ES-I3 (cell line): ENCODE results near the gene UGT2B15.

Source experiments
- H3K36me3 ChIP-seq: 2 replicates; pipeline ENCODE4 v1.6.1; 2013; ENCODE audit warnings: mild to moderate bottlenecking, low read length, control low read depth, moderate library complexity; ENCODE audit not compliant: insufficient read depth
- H3K4me1 ChIP-seq: 2 replicates; pipeline ENCODE4 v1.6.1; 2013; ENCODE audit warnings: mild to moderate bottlenecking, control low read depth, low read length; ENCODE audit not compliant: insufficient read depth
- H3K9ac ChIP-seq: 2 replicates; pipeline ENCODE4 v1.6.1; 2013; ENCODE audit warnings: low read depth, mild to moderate bottlenecking, low read length, moderate library complexity
- H3K9me3 ChIP-seq: 2 replicates; pipeline ENCODE4 v1.6.1; 2013; ENCODE audit warnings: mild to moderate bottlenecking, low read length, moderate library complexity; ENCODE audit not compliant: control insufficient read depth, insufficient read depth

UGT2B15 gene

DNA sequence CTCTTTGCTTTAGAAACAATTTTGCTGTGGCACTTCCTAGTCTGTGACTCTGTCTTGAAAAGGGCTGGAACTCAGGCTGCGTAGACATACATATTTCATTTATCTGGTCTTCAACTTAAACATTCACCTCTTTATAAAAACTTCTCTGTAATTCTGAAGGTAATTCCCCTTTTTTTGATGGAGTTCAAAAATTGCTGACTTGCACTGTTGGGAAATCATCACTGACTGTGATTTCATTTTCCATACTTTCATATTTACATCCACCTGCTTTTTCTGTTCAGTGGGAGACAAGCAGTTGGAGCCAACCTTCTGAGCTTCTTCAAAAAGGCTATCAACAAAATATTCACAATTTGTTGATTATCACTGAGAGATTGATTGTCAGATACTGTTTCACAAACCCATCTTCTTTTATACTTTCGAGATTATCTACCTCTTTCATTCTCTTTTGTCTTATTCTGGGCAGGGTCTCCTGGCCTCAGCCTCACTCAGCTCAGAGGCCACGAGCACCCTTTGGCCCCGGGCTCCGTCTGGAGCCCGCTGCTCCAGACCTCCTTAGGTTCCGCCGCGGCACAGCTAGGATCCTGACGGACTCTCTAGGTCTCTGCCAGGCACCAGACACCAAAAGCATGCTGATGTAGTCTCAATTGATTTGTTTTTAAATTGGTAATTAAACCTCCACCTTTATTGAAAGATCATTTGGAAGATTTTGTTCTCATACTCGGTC is 54.6 kb downstream of the UGT2B15 start:
- Histone ChIP-seq H3K9ac (no peak overlapping the region), H3K4me1 (no peaks in the 10 kb centered on the region), H3K36me3 (no peaks in the 10 kb centered on the region), H3K9me3 (no peaks in the 10 kb centered on the region)

DNA sequence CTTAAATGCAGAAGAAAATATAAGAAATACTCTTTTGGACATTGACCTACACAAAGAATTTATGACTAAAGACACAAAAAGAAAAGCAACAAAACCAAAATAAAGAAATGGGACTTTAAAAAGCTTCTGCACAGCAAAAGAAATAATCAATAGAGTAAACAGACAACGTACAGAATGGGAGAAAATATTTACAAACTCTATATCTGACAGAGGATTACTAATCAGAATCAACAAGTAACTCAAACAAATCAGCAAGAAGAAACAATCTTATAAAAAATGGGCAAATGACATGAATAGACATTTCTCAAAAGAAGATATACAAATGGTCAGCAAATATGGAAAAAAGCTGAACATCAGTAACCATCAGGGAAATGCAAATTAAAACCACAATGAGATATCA is 56.7 kb downstream of the UGT2B15 start:
- Histone ChIP-seq H3K4me1 (no peaks in the 10 kb centered on the region), H3K36me3 (no peaks in the 10 kb centered on the region), H3K9me3 (no peaks in the 10 kb centered on the region), H3K9ac (no peak overlapping the region)

DNA sequence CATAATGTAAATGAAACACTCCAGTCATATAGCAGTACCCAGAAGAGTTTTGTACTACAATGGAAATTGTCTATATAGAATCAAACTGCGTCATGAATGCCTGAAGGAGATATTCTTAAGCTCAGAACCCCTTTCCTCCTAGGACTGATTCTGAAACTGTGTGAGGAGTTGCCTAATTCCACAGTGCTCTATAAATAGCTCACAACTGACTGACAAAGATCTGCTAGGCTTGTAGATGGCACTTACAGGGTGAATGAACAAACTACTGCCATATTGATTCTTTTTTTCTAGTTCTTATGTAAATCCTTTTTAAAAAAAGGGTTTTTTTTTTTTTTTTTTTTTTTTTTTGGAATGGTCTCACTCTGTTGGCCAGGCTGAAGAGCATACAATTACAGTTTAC is 64.2 kb downstream of the UGT2B15 start:
- Histone ChIP-seq H3K36me3 (no peaks in the 10 kb centered on the region), H3K9ac (no peak overlapping the region), H3K4me1 (no peaks in the 10 kb centered on the region)

DNA sequence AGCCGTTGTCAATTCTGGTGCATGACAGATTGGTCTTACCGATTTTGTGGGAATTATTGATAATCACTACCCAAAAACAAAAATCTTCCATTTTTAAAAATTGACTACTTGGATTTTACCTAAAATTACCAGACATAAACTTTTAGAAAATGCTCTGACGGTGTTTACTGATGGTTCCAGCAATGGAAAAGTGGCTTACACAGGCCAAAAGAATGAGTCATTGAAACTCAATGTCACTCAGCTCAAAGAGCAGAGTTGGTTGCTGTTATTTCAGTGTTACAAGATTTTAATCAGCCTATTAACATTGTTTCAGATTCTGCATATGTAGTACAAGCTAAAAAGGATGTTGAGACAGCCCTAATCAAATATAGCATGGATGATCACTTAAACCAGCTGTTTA is 71.3 kb downstream of the UGT2B15 start:
- Histone ChIP-seq H3K4me1 (no peaks in the 10 kb centered on the region), H3K9ac (no peak overlapping the region), H3K36me3 (no peaks in the 10 kb centered on the region), H3K9me3 (no peaks in the 10 kb centered on the region)

More for the DNA sequence above, 64.2 kb downstream of the UGT2B15 start:
- no peaks in the 10 kb centered on the region for H3K9me3 ChIP-seq

DNA sequence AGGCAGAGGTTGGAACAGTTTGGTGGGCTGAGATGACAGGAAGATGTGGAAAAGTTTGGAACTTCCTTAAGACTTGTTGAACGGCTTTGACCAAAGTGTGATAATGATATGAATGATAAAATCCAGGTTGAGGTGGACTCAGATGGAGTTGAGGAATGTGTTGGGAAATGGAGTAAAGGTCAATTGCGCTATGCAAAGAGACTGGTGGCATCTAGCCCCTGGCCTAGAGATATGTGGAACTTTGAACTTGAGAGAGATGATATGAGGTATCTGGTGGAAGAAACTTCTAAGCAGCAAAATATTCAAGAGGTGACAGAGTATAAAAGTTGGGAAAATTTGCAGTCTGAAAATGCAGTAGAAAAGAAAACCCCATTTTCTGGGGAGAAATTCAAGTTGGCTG is 73.0 kb downstream of the UGT2B15 start:
- no peak overlapping the region for H3K9ac ChIP-seq
- no peaks in the 10 kb centered on the region for H3K9me3 ChIP-seq
- H3K36me3 ChIP-seq = no peaks in the 10 kb centered on the region
- no peaks in the 10 kb centered on the region for H3K4me1 ChIP-seq
